HG02610 (cell line): ENCODE measurements around the gene LRMDA.

Experiments
- ATAC-seq: cut with Tn5 transposase; IDR thresholded peaks from one replicate; pipeline ENCODE4 v1.9.1; 2021; ENCODE audit warnings: mild to moderate bottlenecking, moderate library complexity; ENCODE audit not compliant: unreplicated experiment

The LRMDA gene

DNA sequence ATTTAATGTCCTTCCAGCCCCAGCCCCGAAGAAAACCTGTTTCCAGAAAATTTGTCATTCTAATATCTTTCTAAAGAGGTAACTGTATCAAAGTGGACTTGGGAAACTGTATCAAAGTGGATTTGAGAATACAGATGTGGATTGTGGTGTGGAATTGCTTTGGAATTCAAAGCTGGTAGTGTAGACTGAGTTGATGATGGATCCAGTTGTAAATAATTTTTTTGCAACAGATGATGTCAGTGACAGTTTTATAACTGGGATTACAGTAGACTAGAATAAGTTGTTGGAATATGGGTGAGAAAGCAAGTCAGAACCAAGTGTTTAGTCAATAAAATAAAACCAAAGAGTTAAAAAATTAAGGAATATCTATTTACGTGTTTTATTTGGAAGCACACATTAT lies 202.1 kb downstream of the LRMDA start:
- no peak for ATAC-seq

DNA sequence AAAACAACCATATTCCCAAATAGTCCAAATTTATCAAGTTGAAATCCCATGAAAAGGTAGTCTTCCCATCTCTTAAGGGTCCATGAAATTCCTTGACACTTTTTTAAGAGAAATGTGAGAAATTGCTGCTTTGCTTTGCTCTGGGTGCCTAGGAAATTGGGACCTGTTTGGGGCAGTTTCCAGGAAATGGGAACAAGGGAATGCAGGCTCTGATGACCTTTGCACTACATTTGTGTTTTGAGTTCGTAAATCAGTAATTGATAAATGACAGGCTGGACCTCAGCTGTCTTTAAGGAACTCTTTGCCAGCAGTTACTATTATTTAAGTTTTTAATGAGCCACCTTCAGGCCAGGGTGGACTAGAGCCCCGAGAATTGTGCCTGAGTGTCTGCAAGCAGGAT lies 203.5 kb downstream of the LRMDA start:
- ATAC-seq, result no peak

DNA sequence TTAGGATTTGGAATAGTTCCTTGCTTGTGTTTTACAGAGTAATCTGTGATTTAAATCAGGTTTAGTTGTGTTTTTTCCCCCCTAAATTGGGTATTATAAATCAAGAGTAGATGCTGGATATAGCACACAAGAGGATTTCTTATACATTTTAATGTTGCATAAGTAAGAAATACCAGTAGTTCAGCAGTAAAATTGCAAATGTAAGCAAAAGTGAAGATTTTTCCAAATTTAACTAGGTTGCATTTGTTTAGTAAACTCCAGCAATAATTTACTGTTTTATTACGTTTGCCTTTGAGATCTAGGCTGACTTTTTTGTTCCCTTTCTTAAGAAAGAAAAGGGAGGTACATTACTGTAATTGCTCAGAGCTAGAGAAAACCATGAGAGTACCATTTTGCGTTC lies 207.3 kb downstream of the LRMDA start:
- no peak for ATAC-seq

DNA sequence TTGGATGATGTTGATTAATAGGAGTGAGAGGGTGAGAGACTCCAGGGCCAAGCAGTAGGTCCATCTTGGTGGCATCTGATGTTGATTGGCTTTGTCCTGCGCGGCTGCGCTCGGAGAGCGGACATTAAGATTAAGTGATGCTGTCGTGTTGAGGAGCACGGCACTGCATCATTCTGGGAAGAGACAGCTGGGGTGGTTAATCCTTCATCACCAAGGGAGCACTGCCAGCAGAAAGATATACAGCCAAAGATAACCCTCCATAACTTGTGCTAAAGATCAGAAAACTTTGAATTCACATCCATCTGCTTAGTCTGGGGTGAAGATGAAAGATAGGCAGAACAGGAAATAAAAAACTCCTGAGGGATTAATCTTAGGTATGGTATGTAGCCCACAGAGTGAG lies 208.3 kb downstream of the LRMDA start:
- ATAC-seq, result no peak

DNA sequence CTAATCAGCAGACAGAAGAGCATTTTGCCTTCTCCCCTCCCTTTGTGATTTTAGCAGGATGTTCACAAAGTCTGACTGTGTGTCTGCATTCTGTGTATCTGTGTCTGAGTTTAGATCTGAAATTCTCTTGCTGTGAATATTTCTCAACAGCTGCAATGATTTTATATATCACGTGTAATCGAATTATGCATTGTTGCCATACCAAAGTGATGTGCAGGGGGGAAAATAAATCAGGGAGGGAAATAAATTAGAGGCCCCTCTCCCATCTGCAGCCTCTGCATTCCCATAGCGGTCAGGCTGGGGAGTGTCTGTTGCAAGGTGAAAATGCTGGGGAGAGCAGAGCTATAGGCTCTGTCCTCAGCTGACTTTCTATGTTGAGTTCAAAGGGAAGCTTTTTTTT lies 209.0 kb downstream of the LRMDA start:
- no peak for ATAC-seq

DNA sequence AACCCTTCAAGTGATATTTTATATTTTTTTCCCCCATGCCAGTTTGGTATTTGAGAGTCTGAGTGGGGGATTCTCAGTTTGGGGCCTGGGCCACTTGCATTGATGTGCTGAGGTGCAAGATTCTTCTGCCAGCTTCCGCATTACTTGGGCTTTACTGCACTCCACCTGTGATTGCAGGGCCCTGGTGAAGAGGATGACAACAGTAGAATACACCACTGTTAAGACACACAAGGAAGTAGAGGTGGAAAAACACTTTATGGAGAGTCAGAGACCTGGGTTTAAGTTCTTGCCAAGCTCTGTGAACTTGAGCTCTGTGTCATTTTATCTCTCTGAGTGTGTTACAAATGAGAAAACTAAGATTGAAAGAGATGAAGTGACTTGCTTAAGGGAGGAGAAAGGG lies 209.4 kb downstream of the LRMDA start:
- ATAC-seq, result no peak

DNA sequence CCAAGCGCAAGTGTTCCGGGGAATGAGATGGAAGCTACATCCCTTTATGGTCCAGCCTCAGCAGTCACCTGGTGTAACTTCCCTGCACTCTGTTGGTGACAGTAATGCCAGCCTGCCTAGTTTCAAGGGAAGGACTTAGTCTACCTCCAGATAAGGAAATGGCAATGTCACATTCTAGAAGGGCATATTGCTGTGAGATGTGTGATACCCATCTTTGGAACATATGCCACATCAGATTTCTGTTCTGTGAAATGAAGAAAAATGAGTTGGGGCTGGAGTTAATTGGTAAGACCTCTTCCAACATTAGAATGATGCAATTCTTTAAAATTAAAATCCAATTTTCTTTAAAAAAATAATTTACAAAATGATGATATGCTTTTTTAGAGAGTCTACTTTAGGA lies 212.0 kb downstream of the LRMDA start:
- ATAC-seq, result no peak

DNA sequence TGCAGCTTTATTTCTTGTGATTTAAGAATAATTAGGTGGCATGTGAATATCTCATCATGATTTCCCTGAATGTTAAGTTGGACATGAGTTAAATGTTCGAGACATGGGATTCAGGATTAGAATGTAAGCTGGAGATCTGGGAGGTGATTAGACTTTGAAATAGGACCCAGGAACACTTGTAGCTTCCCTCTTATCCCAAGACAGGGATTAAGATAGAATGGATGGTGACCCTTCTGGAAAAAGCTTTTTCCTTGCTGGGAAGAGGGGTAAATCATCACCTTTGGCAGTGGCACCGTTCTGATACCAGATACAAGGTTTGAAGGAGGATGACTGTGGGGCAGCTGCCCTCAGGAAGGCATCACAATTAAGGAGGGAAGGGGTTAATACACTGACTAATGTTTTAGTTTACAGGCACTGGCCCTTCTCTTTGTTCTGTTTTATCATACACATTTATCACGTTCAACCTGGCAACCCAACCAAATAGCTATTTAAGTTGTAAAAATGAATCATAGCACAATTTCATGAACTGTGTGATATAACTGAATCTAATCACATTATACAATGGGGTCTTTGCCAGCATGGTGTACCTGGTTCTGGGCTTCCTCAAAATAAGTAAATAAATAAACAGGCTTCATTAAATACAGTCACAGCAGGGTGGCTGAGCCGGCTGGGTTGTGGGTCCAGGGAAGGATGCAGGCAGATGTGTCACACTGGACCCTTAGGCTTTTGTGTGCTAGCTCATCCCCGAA lies 212.7 kb downstream of the LRMDA start:
- no peak for ATAC-seq

DNA sequence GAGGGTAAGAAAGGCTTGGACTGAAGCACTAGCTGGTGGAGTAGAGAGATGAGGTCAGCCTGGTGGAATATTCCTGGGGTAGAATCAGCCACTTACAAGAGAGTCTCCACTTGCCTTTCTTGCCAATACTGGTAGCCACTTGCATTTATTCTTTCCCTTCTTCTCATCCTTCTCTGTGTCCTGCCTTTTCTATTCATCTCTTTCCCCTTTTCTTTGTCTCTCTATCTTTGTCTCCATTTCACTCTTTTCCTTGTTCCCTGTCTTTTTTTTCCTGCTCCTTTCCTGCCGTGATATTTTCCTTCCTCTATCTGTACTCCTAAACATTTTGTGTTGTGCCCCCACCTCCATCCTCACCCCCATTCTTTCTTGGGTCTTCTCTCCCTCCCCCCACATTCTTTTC lies 214.3 kb downstream of the LRMDA start:
- ATAC-seq, result no peak

DNA sequence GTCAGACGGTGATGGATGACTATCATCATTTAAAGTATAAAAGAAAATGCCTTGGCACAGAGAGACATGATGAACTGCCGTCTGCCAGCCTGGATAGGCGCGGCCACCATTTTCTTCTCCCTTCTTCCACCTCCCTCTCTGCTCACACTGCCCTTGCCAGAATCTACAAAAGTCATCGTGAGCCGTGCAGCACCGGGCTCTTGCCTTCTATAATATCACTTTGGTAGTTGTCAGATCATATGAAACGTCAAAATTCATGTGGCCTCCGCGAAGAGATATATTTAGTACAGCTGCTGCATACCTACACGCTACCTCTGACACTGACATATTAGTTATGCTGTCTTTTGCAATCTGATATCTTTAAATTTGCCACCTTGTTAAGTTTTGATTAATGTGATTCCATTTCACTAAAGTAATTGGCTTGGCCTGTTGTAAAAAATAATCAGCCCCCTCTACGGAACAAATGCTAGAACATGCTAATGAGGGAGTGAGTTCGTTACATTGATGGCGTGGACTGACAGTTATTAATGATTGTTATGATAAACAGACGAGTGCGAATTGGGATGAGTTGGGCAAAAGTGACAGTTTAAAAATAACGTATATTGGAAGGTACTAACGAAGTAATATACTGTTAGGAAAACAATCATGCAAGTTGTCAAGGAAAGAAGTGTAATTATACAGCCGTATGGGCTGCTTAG lies 214.9 kb downstream of the LRMDA start:
- ATAC-seq, result no peak

DNA sequence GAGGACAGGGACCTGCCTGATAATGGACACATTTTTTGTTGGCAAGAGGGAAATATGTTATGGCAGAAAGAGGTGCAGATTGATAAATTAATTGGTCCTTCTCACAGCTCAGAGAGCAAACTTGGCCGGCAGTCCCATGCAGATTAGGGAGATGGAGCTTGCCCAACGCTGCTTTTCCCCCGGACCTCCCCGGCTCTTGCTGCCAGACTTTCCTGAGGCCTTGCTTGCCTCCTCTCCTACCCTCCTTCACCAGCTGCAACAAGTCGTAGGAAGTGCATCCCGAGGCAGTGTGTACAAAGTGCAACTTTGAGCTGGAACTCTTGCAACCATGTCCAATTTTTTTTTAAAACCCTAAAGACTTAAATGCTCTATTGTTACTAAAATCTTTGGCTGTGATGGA lies 215.5 kb downstream of the LRMDA start:
- no peak for ATAC-seq

DNA sequence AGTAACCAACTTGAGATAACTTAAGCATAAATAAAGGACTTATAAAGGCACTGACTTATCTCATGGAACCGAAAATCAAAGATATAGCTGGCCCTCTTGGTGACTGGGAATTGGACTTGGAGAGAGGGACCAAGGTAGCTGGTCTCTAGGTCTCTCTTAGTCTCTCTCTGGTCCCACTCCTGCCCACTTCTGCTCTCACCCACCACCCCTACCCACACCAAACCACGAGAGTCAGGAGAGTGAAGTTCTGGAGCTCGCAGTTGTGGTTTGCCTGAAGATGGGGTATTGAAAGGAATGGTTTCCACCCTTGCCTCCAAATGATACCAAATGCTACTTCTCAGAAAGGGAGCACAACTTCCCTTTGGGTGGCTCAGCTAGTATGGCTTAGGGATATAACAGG lies 216.3 kb downstream of the LRMDA start:
- ATAC-seq, result no peak

DNA sequence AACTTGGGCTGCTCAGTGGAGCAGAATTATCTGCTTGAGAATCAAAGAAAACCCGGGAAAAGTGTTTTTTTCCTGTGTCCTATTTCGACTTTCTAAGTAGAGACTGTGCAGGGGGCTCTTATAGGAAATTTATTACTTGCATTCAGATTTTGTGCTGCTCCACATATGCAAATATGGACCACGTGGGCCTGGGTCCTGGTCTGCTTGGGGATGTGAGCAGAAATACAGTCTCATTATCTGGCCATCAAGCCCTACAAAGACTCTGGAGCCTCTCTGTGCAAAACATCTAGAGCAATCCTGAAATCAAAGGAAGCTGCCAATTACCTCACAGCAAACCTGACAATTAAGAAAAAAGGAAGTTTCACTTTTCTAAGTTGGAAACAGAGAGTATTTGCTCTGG lies 216.9 kb downstream of the LRMDA start:
- ATAC-seq, result no peak

DNA sequence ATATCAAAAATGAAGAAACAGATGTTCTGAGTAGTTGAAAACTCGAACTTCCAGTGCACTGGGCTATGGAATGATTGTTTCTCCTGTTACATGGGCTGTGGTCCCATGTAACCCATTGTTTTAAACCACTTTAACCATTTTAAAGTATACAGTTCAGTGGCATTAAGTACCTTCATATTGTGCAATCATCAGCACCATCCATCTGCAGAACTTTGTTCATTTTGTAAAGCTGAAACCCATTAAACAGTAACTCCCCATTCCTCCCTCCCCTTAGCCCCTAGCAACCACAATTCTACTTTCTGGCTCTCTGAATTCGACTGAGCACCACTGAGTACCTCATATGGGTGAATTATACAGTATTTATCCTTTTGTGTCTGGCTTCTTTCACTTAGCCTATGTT lies 217.4 kb downstream of the LRMDA start:
- ATAC-seq, result no peak

DNA sequence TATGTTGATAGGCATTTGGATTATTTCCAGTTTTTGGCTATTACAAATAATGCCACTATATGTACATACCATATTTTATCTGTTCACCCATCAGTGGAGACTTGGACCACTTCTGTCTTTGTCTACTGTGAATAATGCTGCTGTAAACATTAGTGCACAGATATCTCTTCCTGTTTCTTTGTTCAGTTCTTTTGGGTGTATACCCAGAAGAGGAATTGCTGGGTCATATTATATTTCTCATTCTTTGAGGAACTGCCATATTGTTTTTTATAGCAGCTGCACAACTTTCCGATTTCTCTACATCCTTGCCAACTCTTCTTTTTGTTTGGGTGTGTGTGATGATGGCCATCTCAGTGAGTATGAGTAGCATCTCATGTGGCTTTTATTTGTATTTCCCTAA lies 218.0 kb downstream of the LRMDA start:
- ATAC-seq, result no peak

DNA sequence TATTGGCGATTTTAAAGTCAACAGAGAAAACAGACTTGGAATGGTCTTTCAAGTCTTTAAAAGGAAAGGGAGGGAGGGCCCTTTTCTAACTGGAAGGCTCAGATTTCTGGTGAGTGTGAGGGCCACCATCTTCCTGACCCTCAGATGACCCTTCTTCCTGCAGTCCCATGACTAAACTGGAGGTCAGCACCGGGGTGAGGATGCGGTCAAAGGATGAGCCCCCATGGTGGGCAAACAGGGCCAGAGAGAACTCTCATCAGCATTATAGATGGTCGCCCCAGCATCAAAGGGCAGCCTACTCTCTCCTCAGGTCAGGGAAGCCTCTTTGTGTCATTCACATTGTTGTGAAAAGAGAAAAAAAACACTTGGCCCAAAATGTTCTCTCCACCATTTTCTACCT lies 219.2 kb downstream of the LRMDA start:
- no peak for ATAC-seq

DNA sequence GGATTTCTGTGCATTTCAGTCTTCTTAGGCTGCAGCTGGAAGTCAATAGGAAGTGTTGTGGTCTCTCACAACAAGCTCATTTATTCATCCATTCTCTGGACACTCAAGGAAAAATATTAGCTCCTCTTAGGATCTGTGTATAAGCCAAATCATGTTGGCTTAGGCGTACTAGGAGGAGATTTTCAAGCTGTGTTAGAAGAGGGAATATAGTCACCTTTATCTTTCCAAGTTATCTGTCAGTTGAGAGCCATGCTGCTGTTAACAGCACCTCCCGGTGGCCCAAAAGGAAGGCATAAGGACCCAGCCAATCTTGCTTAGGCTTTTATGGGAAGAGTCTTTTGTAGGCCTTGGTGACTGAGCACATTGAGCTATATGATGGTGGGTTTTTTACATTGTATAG lies 220.0 kb downstream of the LRMDA start:
- ATAC-seq, result no peak

DNA sequence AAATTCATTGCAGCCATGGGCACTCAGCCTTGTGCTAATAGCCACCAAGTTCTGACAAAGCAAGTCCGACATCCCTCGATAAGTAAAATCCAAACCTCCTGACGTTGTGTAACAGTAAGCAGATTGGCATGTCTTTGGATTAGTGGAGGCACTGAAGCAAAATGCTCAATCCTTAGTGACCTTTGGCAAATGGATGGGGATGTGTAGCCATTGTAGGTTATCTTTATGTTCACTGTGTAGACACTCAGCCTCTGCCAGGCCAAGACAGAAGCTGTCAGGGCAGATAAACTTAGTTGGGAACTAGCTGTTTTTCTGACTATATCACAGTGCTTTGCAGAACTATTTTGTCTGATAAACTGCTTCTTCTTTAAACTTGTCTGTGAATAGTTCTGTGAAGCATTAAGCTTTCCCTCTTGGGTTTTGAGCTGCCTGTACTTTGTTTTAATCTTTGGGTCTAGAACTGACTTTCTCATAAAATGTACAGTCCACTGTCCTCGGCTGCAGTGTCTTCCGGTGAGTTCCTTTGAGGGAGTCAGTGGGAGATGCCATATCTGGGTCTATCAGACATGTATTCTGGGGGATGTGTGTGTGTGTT lies 220.8 kb downstream of the LRMDA start:
- ATAC-seq, result no peak

DNA sequence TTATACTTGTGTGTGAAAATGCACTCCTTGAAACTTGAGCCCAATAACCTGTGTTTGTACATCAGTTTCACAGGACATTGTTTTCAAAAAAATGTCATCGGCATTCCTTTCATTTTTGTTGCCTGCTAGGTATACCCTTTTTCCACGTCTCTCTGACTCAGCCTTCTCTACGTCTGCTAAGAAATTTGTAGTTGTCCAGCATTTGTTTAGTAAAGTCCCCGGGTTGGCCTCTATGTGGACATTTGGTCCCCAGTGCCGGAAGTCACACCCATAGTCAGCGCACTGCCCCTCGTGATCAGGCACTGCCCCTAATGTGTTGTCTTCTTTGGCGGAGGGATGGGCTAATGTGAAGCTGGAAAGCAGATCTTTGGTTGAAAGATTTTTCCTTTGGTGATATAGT lies 222.3 kb downstream of the LRMDA start:
- ATAC-seq, result no peak

DNA sequence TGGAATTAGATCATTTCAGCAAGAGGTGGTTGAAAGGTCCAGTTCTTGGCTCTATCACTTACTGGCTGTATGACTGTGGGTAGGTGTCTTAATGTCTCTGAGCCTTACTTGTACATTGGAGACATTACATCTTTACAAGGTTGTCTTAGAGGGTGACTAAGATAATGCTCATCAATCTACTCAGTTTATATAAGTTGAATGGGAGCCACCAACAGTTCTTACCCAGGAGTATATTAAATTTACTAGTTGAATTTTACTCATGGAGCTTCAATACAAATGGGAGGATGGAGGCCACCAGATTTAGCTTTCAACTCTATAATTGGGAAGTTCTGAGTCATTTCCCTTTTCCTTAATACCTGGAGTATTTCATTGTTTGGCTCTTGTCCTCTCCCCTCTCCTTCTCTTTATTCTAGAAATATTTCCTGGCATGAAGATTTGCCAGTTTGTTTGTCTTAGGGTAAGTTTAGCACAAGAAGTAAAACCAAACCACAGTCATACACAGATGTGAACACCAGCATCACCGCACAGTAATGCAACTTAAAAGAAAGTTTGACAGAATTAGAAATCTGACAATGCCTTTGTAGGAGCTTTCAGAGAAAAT lies 222.8 kb downstream of the LRMDA start:
- ATAC-seq, result no peak

DNA sequence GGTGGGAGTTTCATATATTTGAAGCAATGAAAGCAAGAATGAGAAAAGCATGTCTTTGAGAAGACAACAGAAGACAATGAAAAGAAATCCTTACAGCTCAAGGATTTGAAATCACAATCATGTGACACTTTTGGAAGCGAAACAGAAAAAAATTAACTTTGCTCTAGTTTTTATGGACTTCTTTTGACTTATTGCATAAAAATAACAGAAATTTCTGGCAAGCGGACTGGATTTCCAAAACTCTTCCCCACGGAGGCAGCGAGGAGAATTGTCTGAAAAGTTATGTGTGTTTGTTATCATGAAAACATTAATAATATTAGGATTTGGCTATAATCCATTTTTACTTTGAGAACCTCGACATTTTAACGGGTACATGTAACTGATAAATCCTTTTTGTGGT lies 223.3 kb downstream of the LRMDA start:
- ATAC-seq, result no peak
